Measurements from ENCODE around the gene CSPG4. TPM values are rescaled to one million over a fixed set of nuclear protein-coding genes. Genes with fewer than 3 reads are reported as not detected.
"Not testable (repeated sequence)": the region's sequence is repeated elsewhere in the genome, so short reads cannot be mapped to it uniquely, and the experiment has no call there.

Gene CSPG4
- total RNA-seq, 2 donors from 2014 or later = 2.1 to 12.7 TPM

DNA sequence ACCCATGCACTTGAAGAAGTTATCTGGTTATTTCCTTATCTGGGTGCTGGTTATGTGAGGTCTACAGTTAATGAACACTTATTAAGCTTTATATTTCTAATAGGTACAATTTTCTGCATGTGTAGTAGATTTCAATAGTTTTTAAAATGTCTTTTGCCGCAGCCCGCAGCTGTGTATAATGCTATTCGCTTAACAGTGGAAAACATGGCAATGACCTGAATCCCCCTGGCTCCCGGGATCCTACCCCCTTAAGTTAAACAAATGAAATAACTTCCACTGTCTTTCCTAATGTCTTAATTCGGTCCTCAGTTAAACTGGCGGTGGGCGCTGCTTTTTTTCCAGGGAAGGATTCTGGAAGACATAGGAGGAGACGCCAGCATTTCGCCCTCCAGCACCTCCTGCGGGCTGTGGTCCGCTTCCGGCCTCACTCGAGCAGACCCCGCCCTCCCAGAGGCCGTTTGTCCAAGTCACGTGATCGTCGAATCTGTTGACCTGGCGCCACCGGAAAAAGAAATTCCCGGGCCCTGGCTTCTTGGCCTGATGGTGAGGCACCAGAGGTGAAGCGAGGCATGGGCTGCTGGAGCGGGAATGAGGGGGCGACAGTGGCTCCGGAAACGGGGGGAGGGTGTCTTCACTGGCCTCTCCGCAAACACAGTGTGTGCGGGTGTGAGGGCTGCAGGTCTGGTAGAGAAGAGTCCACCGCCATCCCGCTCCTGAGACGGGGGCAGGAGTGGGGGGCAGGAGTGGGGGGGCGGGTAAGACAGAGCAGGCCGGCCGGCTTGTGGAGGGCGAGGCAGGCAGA is 45.6 kb upstream of the CSPG4 start:
- peak overlapping the region; percentile 56 for H3K27ac ChIP-seq
- peak overlapping the region; percentile 39 to 55 for H3K9ac ChIP-seq (ENCODE audit: low read depth in 2 of 2, low read length in 2 of 2)
- no peaks in the 10 kb centered on the region for H3K9me3 ChIP-seq
- TF ChIP-seq, protein P1, sequence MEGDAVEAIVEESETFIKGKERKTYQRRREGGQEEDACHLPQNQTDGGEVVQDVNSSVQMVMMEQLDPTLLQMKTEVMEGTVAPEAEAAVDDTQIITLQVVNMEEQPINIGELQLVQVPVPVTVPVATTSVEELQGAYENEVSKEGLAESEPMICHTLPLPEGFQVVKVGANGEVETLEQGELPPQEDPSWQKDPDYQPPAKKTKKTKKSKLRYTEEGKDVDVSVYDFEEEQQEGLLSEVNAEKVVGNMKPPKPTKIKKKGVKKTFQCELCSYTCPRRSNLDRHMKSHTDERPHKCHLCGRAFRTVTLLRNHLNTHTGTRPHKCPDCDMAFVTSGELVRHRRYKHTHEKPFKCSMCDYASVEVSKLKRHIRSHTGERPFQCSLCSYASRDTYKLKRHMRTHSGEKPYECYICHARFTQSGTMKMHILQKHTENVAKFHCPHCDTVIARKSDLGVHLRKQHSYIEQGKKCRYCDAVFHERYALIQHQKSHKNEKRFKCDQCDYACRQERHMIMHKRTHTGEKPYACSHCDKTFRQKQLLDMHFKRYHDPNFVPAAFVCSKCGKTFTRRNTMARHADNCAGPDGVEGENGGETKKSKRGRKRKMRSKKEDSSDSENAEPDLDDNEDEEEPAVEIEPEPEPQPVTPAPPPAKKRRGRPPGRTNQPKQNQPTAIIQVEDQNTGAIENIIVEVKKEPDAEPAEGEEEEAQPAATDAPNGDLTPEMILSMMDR (IDR thresholded peaks at IDR 0.05) = no peak
- peak overlapping the region; percentile 37 for H3K4me3 ChIP-seq
- H3K27me3 ChIP-seq = no peaks in the 10 kb centered on the region
- peak; percentile 94 for DNase-seq
- H3K36me3 ChIP-seq = no peaks in the 10 kb centered on the region
- H3K4me1 ChIP-seq = no peaks in the 10 kb centered on the region
- intact Hi-C loops (cut with DNase I) = no loop called here

DNA sequence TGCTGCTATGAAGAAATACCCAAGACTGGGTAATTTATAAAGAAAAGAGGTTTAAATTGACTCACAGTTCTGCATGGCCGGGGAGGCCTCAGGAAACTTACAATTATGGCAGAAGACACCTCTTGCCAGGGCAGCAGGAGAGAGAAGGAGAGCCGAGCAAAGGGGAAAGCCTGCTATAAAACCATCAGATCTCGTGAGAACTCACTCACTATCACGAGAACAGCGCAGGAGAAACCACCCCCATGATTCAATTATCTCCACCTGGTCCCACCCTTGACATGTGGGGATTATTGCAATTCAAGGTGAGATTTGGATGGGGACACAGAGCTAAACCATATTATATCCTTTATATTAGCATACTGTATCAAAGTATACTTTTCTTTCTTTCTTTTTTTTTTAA is 42.2 kb upstream of the CSPG4 start:
- intact Hi-C loops (cut with DNase I); DNase-seq; H3K4me3 ChIP-seq; H3K9me3 ChIP-seq; H3K4me1 ChIP-seq; H3K27me3 ChIP-seq; H3K9ac ChIP-seq (ENCODE audit: low read depth in 2 of 2, low read length in 2 of 2); H3K27ac ChIP-seq; H3K36me3 ChIP-seq: not testable (repeated sequence)

DNA sequence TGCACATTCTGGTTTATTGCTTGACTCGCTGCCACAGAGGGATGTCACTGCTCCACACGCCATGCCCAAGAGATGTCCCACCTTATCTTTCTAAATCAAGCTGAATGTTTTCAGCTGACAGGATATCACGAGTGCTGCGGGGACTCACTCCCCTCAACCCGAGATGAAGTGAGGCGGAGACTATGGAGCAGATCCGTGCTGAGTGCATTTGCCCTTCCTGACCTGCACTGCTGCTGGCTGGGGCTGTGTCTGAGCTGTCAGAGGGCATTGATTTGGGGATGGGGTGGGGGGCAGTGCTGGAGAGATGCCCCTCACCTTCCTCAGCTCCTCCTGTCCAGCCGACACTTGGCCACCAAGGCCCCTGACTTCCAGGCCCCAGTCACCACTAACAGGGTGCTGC is 40.5 kb upstream of the CSPG4 start:
- no peak overlapping the region for H3K27ac ChIP-seq
- no peak overlapping the region for H3K9ac ChIP-seq (ENCODE audit: low read depth in 2 of 2, low read length in 2 of 2)
- no peak for DNase-seq
- H3K4me1 ChIP-seq = no peaks in the 10 kb centered on the region
- H3K27me3 ChIP-seq = no peaks in the 10 kb centered on the region
- H3K9me3 ChIP-seq = no peaks in the 10 kb centered on the region
- no peaks in the 10 kb centered on the region for H3K36me3 ChIP-seq
- intact Hi-C loops (cut with DNase I) = no loop called here
- TF ChIP-seq, protein P1 (IDR thresholded peaks at IDR 0.05) = no peak
- H3K4me3 ChIP-seq = no peak overlapping the region

DNA sequence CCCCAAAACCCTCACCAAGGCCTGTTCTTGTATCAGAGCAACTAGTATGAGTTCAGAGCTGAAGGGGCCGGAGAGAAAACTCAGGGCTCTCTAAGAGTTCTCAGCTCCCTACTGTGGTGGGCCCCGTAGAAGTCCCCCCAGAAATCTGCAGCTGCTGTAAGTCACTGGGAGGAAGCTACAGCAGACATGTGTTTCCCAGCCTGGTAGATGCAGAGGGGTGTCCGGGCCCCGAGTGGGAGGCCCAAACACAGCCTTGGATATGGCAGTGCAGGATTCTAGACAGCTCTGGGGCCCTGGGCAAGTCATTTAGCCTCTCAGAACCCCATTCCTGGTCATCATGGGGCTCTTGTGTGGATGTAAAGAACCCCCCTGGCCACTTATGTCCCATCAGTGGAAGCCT is 39.2 kb upstream of the CSPG4 start:
- TF ChIP-seq, protein P1 (IDR thresholded peaks at IDR 0.05) = no peak
- Histone ChIP-seq H3K27me3 (no peaks in the 10 kb centered on the region), H3K27ac (no peak overlapping the region), H3K36me3 (no peaks in the 10 kb centered on the region), H3K9ac (ENCODE audit: low read depth in 2 of 2, low read length in 2 of 2) (no peak overlapping the region), H3K9me3 (no peaks in the 10 kb centered on the region), H3K4me3 (no peak overlapping the region), H3K4me1 (no peaks in the 10 kb centered on the region)
- intact Hi-C loops (cut with DNase I) = no loop called here
- DNase-seq = no peak

DNA sequence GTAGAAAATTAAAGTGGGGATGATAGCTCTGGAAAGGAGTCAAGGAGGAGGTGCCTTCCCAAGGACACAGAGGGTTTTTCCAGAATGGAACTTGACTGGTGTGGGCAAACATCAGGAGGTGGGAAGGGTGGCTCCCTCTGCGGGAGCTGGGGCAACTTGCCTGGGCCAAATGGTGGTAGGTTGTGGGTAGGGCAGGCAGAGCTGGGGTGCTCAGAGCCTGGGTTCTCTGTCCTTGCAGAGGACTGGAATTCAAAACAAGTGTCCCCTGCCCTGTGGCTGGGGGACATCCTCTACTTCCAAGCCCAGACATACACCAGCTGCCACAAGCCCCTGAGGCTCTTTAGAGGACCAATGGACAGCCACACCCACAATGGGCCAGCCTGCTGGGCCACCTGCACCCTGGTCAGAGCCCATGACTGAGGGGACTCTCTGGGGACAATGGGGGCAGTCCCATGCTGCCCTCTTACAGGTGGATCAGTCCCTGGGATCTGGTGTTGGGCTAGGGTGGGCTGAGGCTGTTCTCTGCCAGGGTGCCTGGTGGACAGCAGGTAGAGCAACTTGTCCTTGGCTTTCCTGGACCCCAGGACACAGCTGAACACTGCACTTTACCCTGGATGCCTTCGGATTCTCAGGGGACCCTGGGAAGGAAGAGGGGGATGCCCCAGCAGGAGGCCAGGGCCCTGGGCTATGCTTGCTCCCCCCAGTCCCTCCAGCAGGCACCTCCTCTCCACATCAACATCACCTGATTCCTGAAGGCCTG is 38.6 kb upstream of the CSPG4 start:
- H3K4me3 ChIP-seq = no peak overlapping the region
- intact Hi-C loops (cut with DNase I) = no loop called here
- TF ChIP-seq, protein P1 (IDR thresholded peaks at IDR 0.05) = no peak
- DNase-seq = no peak
- no peaks in the 10 kb centered on the region for H3K27me3 ChIP-seq
- no peaks in the 10 kb centered on the region for H3K9me3 ChIP-seq
- H3K27ac ChIP-seq = no peak overlapping the region
- H3K36me3 ChIP-seq = no peaks in the 10 kb centered on the region
- no peaks in the 10 kb centered on the region for H3K4me1 ChIP-seq
- no peak overlapping the region for H3K9ac ChIP-seq (ENCODE audit: low read depth in 2 of 2, low read length in 2 of 2)
